ENCODE measurements around the gene CCDC167. TPM values are rescaled to one million over a fixed set of nuclear protein-coding genes. Genes with fewer than 3 reads are reported as not detected.

CCDC167 gene
- total RNA-seq, 1 donor from 2014 or later = 24.8 TPM

GRCh38 chr6:37522836-37523235 lies 23.1 kb upstream of the CCDC167 start:
- DNase-seq (ENCODE audit: low spot score in 2 of 2, unreplicated experiment in 2 of 2) = no peak
- no peaks in the 10 kb centered on the region for H3K36me3 Mint-ChIP-seq

DNA sequence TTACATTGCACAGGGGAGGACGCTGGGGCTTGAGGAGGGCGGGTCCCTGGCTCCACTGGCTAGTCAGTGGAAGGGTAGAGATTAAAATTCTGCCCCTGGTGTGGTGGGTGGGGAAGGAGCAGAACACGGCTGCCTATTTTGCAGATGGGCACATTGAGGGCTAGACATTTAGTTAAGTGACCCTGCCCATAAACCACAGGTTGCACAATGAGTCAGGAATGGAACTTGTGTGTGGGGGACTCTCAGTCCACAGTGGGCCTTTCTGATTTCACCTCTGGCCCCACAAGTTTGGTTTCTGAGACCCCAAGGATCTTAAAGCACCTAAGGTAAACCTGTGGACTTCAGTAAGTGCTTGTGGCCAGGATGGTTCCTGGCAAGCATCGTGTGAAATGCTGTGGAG lies 22.0 kb upstream of the CCDC167 start:
- peaks cover 10% of the 10 kb centered on the region for H3K27me3 Mint-ChIP-seq (ENCODE audit: low read depth)
- H3K4me3 Mint-ChIP-seq = no peak overlapping the region
- no peak for DNase-seq (ENCODE audit: low spot score in 2 of 2, unreplicated experiment in 2 of 2)
- no peaks in the 10 kb centered on the region for H3K36me3 Mint-ChIP-seq
- H3K4me1 Mint-ChIP-seq = peaks cover 4% of the 10 kb centered on the region
- no peak for TF ChIP-seq CTCF (IDR thresholded peaks at IDR 0.05; ENCODE audit: unreplicated experiment)
- H3K9me3 Mint-ChIP-seq = no peaks in the 10 kb centered on the region
- H3K27ac Mint-ChIP-seq = no peak overlapping the region

More at GRCh38 chr6:37522836-37523235, 23.1 kb upstream of the CCDC167 start:
- Mint-ChIP-seq H3K27ac (no peak overlapping the region), H3K4me3 (no peak overlapping the region), H3K4me1 (no peaks in the 10 kb centered on the region), H3K9me3 (no peaks in the 10 kb centered on the region), H3K27me3 (ENCODE audit: low read depth) (peaks cover 19% of the 10 kb centered on the region)
- TF ChIP-seq CTCF (IDR thresholded peaks at IDR 0.05; ENCODE audit: unreplicated experiment) = no peak

GRCh38 chr6:37520926-37521325 lies 21.2 kb upstream of the CCDC167 start:
- H3K27me3 Mint-ChIP-seq (ENCODE audit: low read depth) = peaks cover 10% of the 10 kb centered on the region
- no peaks in the 10 kb centered on the region for H3K9me3 Mint-ChIP-seq
- H3K36me3 Mint-ChIP-seq = no peaks in the 10 kb centered on the region
- H3K4me1 Mint-ChIP-seq = peaks cover 11% of the 10 kb centered on the region
- TF ChIP-seq CTCF (IDR thresholded peaks at IDR 0.05; ENCODE audit: unreplicated experiment) = no peak
- no peak for DNase-seq (ENCODE audit: low spot score in 2 of 2, unreplicated experiment in 2 of 2)
- no peak overlapping the region for H3K27ac Mint-ChIP-seq
- no peak overlapping the region for H3K4me3 Mint-ChIP-seq

- Mint-ChIP-seq H3K4me1 (peaks cover 23% of the 10 kb centered on the region), H3K27me3 (ENCODE audit: low read depth) (peaks cover 7% of the 10 kb centered on the region), H3K36me3 (no peaks in the 10 kb centered on the region), H3K4me3 (no peak overlapping the region), H3K27ac (no peak overlapping the region), H3K9me3 (no peaks in the 10 kb centered on the region)
- DNase-seq (ENCODE audit: low spot score in 2 of 2, unreplicated experiment in 2 of 2) = no peak
- no peak for TF ChIP-seq CTCF (IDR thresholded peaks at IDR 0.05; ENCODE audit: unreplicated experiment)
These were observed 19.8 kb upstream of the CCDC167 start for GRCh38 chr6:37519461-37519860.

GRCh38 chr6:37518116-37518515 lies 18.4 kb upstream of the CCDC167 start:
- Mint-ChIP-seq H3K27me3 (ENCODE audit: low read depth) (peaks cover 17% of the 10 kb centered on the region), H3K4me3 (no peak overlapping the region)

More at GRCh38 chr6:37518116-37518515, 18.4 kb upstream of the CCDC167 start:
- Mint-ChIP-seq H3K27ac (no peak overlapping the region), H3K36me3 (no peaks in the 10 kb centered on the region), H3K4me1 (peaks cover 32% of the 10 kb centered on the region), H3K9me3 (no peaks in the 10 kb centered on the region)
- no peak for TF ChIP-seq CTCF (IDR thresholded peaks at IDR 0.05; ENCODE audit: unreplicated experiment)
- DNase-seq (ENCODE audit: low spot score in 2 of 2, unreplicated experiment in 2 of 2) = no peak
